HG03196 (cell line): ENCODE results near the gene RXFP2.

Source experiments
- ATAC-seq: cut with Tn5 transposase; IDR thresholded peaks from one replicate; pipeline ENCODE4 v1.9.1; 2021; ENCODE audit not compliant: unreplicated experiment

Gene RXFP2

DNA sequence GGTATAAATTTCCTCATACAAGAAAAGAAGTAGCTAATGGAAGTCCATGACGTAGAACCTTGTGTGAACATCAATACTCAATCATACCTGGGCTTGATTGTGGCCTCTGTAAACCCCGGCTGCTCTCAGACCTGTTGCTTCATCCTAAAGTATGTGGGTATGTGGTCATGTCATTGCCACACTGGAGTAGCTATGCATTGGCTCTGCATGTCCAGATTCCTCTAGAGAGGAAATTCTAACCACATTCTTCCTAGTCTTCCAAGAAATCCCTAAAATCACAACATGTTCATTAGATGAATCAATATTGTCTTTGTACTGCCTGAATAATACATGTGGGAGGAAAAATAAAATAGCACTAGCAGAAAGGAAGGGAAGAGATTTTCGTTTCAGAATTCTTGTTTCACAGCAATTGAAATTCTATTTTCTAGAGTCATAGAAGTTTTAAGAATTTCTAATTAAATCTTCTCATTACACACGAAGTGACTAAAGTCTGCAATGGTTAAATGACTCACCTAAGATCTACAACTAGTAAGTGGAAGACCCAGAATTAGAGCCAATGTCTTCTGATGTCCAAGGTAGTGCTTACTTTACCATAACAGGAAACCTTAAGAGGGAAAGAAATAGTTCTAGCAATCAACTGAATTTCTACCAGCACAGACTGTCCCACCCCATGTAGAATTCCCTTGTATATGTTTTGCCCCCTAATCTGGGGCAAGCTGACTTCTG lies 28.0 kb downstream of the RXFP2 start:
- no peak for ATAC-seq

DNA sequence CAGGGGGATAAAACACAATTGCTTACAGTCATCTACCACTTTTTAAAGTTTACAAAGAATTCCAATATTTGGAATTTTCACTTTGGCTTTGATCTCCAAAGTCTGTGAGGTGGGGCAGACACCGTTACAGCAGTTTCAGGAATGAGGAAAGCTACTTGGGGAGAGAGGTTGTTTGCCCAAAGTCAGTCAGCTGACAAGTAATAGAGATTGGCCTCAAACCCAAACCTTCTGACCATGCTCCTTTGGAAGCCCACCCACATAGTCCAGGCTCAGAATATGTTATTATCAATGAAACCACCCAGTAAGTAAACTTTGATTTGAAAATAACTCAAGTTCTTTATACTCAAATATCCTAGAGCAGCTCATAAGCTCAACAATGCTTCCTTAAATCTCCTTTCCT lies 29.0 kb downstream of the RXFP2 start:
- ATAC-seq = no peak

DNA sequence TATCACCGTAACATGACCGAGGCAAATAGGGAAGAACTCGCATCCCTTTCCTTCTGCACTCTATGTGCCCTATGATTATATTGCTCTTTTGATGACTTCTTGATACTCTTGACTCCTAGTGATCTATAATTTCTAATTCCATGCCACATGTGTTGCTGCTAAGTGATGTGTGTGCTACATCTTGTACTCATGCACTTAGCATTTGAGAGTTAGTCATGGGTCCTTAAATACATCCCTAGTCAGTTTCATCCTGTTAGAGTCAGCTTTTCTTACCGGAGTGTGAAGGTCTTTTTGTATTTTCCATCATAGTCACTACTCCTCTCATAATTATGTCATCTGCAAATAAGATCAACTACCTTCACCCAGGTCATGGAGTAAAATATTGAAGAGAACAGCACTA lies 30.2 kb downstream of the RXFP2 start:
- ATAC-seq = no peak

DNA sequence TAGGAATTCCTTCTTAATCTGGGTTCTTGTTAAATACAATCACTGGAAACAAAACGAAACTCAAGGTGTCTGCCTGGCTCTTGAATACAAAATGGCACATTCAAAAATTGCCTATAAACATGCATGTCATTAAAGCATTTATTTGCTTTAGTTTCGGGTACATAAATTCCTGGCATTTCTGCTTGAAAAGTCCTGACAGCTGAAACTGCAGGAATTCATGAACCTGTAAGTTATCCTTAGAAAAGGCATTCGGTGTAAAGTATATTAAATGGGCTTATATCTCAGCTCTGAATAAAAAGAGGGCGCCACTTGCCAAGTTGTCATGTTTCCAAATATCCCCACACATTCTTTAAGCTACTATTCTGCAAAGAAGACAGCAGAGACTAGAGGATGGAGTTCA lies 32.9 kb downstream of the RXFP2 start:
- ATAC-seq = no peak

DNA sequence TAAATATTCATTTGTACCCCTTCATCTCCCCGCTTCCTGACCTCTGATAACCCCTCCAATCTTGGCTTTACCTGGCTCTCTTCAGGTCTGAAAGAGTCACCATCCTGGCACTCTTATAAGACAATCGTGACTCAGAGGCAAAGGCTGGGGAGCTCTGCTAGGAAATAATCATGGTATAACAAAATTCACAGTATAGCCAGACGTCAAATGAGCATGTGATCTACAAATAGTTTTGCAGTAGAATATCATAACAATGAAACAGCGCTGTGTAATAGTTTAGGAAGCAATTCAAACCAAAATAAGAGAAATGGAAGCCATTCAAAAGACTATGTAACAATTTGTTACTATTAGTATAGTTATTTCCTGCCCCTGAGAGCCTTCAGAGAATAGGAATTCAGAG lies 34.2 kb downstream of the RXFP2 start:
- no peak for ATAC-seq

DNA sequence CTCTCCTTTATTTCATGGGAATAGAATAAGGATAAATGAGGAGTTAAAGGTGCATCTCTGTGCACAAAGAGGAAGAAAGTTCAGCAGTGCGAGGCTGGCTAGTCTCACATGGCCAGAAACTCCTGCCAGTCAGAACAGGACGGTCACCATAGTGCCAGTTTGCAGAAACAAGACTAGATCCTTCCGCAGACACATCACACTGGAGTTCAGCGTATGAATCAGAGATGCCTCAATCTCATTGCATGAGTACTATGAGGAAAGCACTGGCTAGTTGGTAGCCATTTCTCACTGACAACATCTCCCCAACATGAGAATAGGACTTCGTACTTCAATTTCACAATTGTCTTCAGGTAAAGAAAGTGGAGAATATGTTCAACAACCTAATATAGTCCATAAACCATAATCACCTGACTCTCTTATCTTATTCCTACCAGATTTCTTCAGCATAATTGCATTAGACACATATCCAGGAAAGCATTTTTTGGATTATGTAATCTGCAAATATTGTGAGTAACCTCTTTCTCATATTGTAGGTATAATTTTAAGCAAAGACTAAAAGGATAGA lies 34.9 kb downstream of the RXFP2 start:
- ATAC-seq = no peak

DNA sequence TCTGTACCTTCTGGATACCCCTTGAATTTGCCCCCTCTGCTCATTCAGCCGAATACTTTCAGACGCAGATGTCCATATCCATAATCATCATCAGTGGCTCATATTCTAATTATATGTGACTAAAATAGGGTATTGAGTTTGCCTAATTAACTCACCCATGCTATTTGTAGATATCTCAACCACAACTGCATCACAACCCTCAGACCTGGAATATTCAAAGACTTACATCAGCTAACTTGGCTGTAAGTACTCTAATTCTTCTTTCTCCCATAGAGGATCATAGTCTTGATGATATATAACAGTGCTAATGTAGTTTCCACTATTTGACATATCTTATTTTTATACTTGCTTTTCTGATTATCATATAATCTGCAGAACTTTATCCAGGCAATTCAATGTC lies 35.8 kb downstream of the RXFP2 start:
- ATAC-seq = no peak

DNA sequence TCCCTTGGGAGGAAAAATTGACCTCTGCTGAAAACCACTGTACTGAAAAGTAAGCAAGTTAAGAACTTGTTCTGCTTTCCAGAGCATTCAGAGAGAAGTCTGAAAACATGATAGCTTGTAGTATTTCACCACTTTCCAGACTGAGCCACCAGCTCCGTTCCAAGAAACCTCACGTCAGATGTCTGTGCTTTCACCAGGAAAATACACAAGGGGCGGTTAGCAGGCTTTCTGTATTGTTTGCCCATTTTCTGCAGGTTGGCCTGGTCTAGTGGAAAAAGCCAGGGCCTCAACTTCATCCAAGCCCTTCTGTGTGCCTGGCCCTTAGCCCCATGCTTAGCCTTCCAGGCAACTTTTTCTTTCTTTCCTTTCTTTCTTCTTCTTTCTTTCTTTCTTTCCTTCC lies 36.4 kb downstream of the RXFP2 start:
- ATAC-seq = no peak

DNA sequence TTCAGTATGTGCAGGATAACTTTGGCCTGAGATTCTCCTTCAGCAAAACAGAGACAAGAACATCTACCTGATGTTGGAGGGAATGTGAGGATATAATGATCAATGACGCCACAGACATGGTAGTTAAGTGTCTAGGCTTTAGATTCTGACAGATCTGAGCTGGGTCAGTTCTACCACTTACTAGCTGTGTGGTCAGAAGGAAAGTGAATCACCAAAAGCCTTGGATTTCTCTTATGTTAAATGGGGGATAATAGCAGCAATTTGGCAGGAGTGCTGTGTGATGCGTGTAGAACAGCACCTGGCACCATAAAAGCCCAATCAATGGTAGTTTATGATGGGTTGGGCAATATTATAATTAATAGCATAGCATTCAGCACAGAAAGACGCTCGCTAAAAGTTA lies 41.7 kb downstream of the RXFP2 start:
- no peak for ATAC-seq

DNA sequence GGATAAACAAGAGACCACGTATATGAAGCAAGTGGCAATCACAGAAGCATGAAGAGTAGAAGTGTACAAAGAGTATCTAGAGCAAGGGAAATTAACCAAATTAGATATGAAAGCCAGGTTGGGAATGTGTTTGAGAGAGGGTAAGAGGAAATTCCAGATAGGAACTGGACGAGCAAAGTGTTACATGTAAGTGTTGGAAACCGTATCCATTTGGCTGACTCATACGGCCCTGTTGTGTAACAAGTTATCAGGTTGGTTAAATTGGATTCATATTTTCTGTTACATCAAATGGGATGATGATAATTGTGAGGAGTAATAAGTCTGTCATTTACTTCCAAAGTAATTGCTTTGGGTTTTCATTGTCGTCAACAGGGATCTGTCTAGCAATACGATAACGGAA lies 46.7 kb downstream of the RXFP2 start:
- ATAC-seq = no peak

DNA sequence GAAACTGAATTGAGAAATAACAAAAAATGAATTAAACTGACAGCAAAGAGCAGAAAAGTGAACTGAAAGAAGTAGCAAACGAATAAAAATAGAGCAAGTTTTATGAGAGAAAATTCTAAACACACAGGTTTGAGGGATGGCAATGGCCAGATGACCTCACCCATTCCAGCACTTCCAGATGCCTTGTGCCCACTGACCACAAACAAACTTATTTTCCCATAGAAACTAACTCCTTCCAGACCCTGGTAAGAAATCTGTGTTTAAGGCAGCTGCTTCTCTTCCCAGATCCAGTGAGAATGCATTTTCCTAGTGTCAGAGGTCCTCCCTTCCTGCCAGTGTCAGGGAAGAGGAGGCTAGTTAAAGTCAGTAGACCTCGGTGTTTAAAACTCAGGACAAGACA lies 51.7 kb downstream of the RXFP2 start:
- no peak for ATAC-seq

DNA sequence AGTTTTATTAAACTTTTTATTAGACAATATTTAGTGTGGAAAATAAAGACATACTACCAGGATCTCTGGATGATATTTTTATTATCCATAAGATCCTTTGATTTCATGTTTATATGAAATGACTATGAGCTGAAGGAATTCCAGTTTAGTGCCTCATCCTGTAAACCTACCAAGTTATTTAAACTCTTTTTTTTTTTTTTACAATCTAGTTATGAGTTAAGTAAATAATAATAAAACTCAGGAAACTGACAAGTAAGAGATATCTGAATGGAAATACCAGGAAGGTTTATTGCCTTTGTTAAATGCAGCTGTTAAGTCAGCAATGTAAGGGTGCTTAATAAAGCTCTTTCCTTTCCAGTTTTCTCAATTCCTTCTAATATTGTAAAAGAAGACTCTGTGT lies 53.9 kb downstream of the RXFP2 start:
- ATAC-seq = no peak

DNA sequence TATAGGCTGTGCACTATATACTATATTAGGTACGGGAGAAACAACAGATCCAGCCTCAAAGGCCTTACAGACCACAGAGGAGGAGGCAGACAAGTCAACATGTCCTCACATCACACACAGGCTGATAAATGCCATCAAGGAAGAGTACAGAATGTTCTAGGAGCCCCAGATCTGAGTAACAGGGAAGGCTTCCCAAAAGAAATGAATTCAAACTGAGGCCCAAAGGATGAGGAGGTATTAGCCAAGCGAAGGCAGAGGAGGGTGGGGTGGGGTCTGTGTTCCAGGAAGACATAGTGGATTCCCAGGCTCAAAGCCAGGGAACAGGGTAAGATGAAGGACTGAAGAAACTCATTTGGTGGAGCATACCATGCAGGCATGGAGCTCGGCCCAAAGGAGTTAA lies 55.1 kb downstream of the RXFP2 start:
- ATAC-seq = no peak

DNA sequence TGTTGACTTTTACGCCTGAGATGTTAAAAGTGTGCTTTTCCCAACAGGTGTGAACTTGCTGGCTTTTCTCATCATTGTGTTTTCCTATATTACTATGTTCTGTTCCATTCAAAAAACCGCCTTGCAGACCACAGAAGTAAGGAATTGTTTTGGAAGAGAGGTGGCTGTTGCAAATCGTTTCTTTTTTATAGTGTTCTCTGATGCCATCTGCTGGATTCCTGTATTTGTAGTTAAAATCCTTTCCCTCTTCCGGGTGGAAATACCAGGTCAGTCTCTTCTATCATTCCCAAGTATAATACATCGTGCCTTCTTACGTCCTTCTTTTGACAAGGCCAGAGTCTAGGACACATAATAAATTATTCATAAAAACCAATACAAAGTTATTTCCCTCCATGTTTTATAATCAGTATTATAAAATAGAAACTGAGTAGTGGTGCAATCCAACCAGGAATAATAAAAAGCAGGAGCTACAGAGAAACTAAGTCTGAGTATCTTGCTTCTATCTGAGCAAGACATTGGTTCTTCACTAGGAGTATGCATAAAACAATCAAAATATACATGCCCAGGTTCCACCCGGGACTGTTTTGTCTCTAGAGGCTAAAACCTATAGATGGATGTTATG lies 57.9 kb downstream of the RXFP2 start:
- ATAC-seq = no peak

DNA sequence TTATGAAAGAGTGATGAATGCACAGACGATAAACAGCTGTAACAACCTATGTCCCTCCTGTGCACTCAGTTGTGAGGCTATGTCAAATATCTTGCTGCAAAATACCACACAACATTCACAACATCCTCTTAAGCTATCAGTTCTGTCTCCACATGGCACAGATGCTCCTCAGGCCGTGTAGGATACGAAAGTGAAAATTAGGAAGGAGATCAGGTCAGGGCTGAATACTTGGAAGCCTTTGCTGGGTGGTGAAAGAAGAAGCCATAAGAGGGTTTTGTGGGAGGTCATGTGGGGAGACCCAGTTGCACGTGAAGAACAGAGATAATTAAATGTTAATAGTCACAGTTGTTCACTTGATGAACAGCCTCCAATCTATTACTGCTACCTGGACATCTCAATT lies 58.9 kb downstream of the RXFP2 start:
- ATAC-seq = no peak

DNA sequence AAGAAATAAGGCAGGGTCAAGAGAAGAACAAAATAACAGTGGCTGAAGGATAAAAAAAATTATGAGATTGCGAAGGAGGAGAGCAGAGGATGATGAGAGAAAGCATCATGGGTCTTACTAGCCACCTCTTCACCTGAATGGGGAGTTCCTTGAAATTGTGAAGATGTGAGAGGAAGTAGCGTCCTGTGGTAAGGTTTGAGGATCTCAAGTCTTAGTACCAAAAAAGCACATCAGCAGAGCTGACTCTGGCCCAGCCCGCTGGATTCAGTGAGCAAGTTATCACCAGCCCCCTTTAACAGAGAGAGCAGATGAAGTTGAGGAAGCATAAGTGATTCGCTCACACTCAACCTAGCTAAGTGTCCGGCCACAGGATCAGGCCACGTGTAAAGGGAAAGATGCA lies 61.8 kb downstream of the RXFP2 start:
- ATAC-seq = no peak

DNA sequence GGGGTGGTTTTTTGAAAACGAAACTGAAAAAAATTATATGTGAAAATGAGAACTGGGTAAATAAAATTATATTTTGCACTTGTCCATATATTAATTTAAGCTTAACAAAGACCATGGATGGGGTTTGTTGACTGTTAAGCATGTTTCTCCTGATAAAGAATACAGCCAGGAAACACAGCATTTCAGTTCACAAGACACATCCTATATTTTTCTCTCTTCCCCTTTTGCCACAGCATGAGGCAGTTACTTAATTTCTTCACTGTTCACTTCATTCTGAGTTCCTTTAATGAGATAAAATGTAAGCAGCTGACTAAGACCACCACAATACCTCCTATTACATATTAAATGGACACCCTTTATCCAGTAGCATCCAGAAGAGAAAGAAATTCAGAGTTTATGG lies 64.0 kb downstream of the RXFP2 start:
- no peak for ATAC-seq

DNA sequence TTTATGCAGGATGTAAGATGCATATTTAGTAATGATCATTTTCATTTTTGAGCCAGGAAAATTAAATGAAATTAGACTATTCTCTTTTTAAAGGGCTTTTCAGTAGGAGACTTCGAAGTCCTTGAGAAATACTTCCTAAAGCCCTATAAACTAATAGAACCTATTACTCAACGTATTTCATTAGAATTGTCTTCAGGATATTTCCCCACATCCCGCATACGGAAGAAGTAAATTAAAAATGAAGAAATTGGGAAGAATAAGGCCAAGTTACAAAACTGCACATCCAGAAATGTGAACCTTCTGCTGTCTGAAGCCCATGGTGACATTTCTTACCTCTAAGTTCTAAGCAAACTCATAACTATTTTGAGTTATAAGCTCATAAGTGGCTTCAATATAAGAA lies 66.5 kb downstream of the RXFP2 start:
- no peak for ATAC-seq

DNA sequence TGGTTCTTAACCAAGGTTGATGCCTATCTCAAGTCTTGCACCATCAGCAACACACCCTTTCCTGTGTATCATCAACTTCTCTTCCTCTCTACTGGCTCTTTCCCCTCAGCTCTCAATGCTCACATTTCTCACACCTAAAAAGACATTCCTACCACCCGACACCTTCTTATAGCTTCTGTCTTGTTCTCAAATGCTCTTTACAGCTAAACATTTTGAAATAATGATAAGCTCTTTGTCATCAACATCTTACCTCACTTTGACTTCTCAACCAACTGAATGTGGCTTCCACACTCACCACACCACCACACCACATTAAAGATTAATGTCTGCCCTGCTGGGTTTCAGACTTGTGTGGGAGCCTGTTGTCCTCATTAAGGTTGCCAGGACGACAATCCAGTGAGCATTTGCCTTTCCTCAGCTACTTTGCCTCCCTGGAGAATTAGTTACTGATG lies 67.8 kb downstream of the RXFP2 start:
- ATAC-seq = no peak

DNA sequence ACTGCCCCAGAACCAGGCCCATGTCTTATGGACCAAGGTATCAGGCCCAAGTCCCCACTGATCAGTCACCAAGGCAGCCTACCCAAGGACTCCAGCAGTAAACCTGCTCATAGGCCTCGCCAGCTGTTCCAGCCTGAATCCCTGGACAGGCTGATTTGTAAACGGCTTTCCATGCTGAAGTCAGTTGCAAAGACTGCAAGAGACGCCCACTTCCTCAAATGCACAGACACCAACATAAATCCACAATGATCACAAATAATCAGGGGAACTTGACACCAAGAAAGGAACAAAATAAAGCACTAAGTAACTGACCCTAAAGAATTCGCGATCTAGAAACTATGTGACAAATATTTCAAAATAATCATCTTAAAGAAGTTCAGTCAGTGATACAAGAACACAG lies 75.2 kb downstream of the RXFP2 start:
- no peak for ATAC-seq

DNA sequence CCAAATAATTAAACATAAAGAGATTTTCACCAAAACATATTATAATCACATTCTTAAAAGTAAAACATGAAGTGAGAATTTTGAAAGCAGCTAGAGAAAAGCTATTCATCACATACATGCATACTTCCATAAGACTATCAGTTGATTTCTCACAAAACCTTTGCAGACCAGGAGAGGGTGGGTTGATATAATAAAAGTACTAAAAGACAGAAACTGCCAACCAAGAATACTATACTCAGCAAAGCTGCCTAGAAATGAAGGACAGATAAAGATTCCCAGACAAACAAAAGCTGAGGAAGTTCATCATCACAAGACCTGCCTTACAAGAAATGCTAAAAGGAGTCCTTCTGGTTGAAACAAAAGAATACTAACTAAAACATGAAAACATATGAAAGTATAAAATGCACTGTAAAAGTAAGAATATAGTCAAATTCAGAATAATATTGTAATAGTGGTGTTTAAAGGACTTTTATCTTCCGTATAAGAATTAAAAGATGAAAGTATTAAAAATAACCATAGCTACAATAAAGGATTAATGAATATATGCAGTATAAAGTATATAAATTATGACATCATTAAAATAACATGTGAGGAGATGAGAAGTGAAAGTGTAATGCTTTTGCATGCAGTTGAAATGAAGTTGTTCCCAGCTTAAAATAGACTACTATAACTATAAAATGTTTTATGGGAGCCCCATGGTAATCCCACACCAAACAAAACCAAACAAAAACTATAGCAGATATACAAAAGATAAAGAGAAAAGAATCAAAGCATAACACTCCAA lies 76.2 kb downstream of the RXFP2 start:
- no peak for ATAC-seq

DNA sequence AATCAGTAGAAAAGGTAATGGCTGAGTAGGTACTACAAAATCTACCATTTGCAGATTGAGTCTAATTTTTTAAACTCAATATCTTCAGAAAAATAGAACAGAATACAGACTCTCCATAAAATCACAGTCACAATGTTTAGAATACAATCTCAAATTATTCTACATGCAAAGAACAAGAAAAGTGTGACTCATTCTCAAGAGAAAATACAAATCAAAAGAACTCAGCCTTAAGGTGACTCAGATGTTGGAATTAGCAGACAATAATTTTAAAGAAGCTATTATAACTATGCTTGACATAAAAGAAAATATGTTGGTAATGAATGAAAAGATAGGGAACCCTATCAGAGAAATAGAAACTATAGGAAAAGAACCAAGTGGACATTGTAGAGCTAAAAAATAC lies 78.9 kb downstream of the RXFP2 start:
- ATAC-seq = no peak
